Activated T-helper 9 cell treated with anti-CD3 and anti-CD28 coated beads, Interleukin-2, amount 50 U/mL, for 16 hours (primary cell): ENCODE results near the gene RABAC1.
A peak's percentile ranks its signal among the peaks of the same experiment; 100 is the strongest.
"Not testable (repeated sequence)": the region's sequence is repeated elsewhere in the genome, so short reads cannot be mapped to it uniquely, and the experiment has no call there.

ENCODE experiments used
- DNase-seq: peaks from one replicate; pipeline ENCODE4 v3.0.0-alpha.2; 2020; ENCODE audit warnings: low read depth

The RABAC1 gene

GRCh38 chr19:41945135-41945766, 13.9 kb downstream of the RABAC1 start:
- peak; percentile 78 for DNase-seq

GRCh38 chr19:41944336-41944735, 14.8 kb downstream of the RABAC1 start:
- DNase-seq = no peak

- DNase-seq = no peak
Observed at GRCh38 chr19:41941410-41942202, 17.5 kb downstream of the RABAC1 start.

GRCh38 chr19:41940731-41941409, 18.3 kb downstream of the RABAC1 start:
- no peak for DNase-seq

- no peak for DNase-seq
Observed at GRCh38 chr19:41939861-41940730, 19.0 kb downstream of the RABAC1 start.

GRCh38 chr19:41939209-41939608, 19.9 kb downstream of the RABAC1 start:
- not testable (repeated sequence) for DNase-seq

GRCh38 chr19:41937525-41938468, 21.3 kb downstream of the RABAC1 start:
- no peak for DNase-seq

GRCh38 chr19:41936961-41937360, 22.2 kb downstream of the RABAC1 start:
- no peak for DNase-seq

GRCh38 chr19:41936416-41936850, 22.7 kb downstream of the RABAC1 start:
- DNase-seq = no peak

- no peak for DNase-seq
Observed at GRCh38 chr19:41935760-41936415, 23.2 kb downstream of the RABAC1 start.

GRCh38 chr19:41934849-41935374, 24.2 kb downstream of the RABAC1 start:
- DNase-seq = peak; percentile 65

- DNase-seq = no peak
Observed at GRCh38 chr19:41933693-41934426, 25.3 kb downstream of the RABAC1 start.

- no peak for DNase-seq
Observed at GRCh38 chr19:41932720-41933332, 26.3 kb downstream of the RABAC1 start.

- DNase-seq = no peak
Observed at GRCh38 chr19:41932259-41932719, 26.8 kb downstream of the RABAC1 start.

GRCh38 chr19:41930926-41931592, 28.1 kb downstream of the RABAC1 start:
- no peak for DNase-seq

- no peak for DNase-seq
Observed at GRCh38 chr19:41930322-41930722, 28.8 kb downstream of the RABAC1 start.

GRCh38 chr19:41929536-41930071, 29.5 kb downstream of the RABAC1 start:
- DNase-seq = no peak
